Prostate gland (tissue), 2 donors: ENCODE measurements around the gene TP63. TPM values are rescaled to one million over a fixed set of nuclear protein-coding genes. Genes with fewer than 3 reads are reported as not detected.
"Not testable (repeated sequence)": the region's sequence is repeated elsewhere in the genome, so short reads cannot be mapped to it uniquely, and the experiment has no call there.

ENCODE experiments used
- DNase-seq: peaks from one replicate; pipeline ENCODE4 v3.0.0-alpha.2; 2019; ENCODE audit warnings: low spot score
- H3K27ac ChIP-seq, 2 donors: fragments of 200-600 bp; sonication (generic); 2 replicates each; pipeline ENCODE4 v1.5.1; 2017 to 2019
- H3K27me3 ChIP-seq: fragments of 200-600 bp; sonication (generic); replicated peaks from 2 replicates; pipeline ENCODE4 v1.5.1; 2019; ENCODE audit not compliant: insufficient read depth
- H3K36me3 ChIP-seq, 2 donors: fragments of 200-600 bp; sonication (generic); 1 replicate in 1 of 2; 2 replicates in 1 of 2; pipeline versions ENCODE4 v1.5.1 to v1.8.1; 2017 to 2019
- H3K4me1 ChIP-seq: fragments of 200-600 bp; sonication (generic); replicated peaks from 2 replicates; pipeline ENCODE4 v1.5.1; 2019
- H3K4me3 ChIP-seq, 2 donors: fragments of 200-600 bp; sonication (generic); 2 replicates each; pipeline ENCODE4 v1.5.1; 2017 to 2019
- H3K9me3 ChIP-seq: fragments of 200-600 bp; sonication (generic); 2 replicates; pipeline ENCODE4 v1.5.1; 2017
- POLR2A ChIP-seq: fragments of 450-650 bp; IDR thresholded peaks from one replicate; pipeline ENCODE4 v1.6.1; 2016; ENCODE audit warnings: antibody characterized with exemption, mild to moderate bottlenecking
- POLR2AphosphoS5 ChIP-seq: sonication (generic); formaldehyde crosslinking; IDR thresholded peaks from one replicate; pipeline ENCODE4 v1.6.1; 2017; ENCODE audit warnings: antibody characterized with exemption
- WGBS: methylation state at CpG from one replicate; pipeline ENCODE4 v1.1.5; 2018; 5-methylcytosine and 5-hydroxymethylcytosine counted together
- intact Hi-C: fragments of 100-400 bp; cut with DNase I; formaldehyde crosslinking; loops from one replicate; pipeline ENCODE4 v1.14.2; 2022
- total RNA-seq, 2 donors: library from RNA; depleted of rRNA; stranded (reverse); fragments of >200 nt; gene quantifications; one replicate each; pipeline ENCODE4 v1.1.0, GENCODE V29; 2016
- TF ChIP-seq, protein P1 (sequence below), 4 experiments: fragments of 200-600 bp in 2 of 4; fragments of 450-650 bp in 2 of 4; sonication (generic) in 2 of 4; IDR thresholded peaks; 1 replicate in 3 of 4; 2 replicates in 1 of 4; pipeline ENCODE4 v1.5.1; 2016 to 2019; ENCODE audit warnings: antibody characterized with exemption in 4 of 4, mild to moderate bottlenecking in 2 of 4, moderate library complexity in 2 of 4

Gene TP63
- total RNA-seq, 2 donors from 2014 or later = 39.9 to 67.5 TPM

- H3K4me1 ChIP-seq = no peaks in the 10 kb centered on the region
- WGBS = 97% methylated on average over 1 of the region's 1 CpG
- no peak overlapping the region for H3K27ac ChIP-seq
- TF ChIP-seq POLR2A (no peak), POLR2AphosphoS5 (no peak)
- TF ChIP-seq, protein P1, sequence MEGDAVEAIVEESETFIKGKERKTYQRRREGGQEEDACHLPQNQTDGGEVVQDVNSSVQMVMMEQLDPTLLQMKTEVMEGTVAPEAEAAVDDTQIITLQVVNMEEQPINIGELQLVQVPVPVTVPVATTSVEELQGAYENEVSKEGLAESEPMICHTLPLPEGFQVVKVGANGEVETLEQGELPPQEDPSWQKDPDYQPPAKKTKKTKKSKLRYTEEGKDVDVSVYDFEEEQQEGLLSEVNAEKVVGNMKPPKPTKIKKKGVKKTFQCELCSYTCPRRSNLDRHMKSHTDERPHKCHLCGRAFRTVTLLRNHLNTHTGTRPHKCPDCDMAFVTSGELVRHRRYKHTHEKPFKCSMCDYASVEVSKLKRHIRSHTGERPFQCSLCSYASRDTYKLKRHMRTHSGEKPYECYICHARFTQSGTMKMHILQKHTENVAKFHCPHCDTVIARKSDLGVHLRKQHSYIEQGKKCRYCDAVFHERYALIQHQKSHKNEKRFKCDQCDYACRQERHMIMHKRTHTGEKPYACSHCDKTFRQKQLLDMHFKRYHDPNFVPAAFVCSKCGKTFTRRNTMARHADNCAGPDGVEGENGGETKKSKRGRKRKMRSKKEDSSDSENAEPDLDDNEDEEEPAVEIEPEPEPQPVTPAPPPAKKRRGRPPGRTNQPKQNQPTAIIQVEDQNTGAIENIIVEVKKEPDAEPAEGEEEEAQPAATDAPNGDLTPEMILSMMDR (IDR thresholded peaks at IDR 0.05) = no peak
- no peaks in the 10 kb centered on the region for H3K36me3 ChIP-seq
- H3K27me3 ChIP-seq = no peaks in the 10 kb centered on the region
- no peak overlapping the region for H3K4me3 ChIP-seq
- intact Hi-C loops = no loop called here
- DNase-seq = no peak
- no peaks in the 10 kb centered on the region for H3K9me3 ChIP-seq
These were observed 33.1 kb downstream of the TP63 start for GRCh38 chr3:189664311-189664710.

DNA sequence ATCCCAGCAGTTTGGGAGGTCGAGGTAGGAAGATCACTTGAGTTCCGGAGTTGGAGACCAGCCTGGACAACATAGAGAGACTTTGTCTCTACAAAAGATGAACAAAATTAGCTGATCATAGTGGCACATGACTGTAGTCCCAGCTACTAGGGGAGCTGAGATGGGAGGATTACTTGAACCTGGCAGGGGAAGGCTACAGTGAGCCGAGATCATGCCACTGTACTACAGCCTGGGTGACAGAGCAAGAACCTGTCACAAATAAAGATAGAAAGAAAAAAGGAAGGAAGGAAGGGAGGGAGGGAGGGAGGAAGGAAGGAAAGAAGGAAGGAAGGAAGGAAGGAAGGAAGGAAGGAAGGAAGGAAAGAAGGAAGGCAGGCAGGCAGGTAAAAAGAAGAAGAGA, 41.2 kb downstream of the TP63 start:
- DNase-seq, intact Hi-C loops, H3K27ac ChIP-seq, H3K9me3 ChIP-seq, H3K4me1 ChIP-seq, H3K27me3 ChIP-seq, H3K36me3 ChIP-seq, H3K4me3 ChIP-seq: not testable (repeated sequence)
- 91% methylated on average over 3 of the region's 3 CpGs for WGBS

- 63% methylated on average over 2 of the region's 2 CpGs for WGBS
- Histone ChIP-seq H3K27me3 (no peaks in the 10 kb centered on the region), H3K4me1 (no peaks in the 10 kb centered on the region), H3K9me3 (no peaks in the 10 kb centered on the region), H3K36me3 (no peaks in the 10 kb centered on the region), H3K4me3 (no peak overlapping the region), H3K27ac (no peak overlapping the region)
- intact Hi-C loops = no loop called here
- TF ChIP-seq POLR2AphosphoS5 = no peak
- TF ChIP-seq, protein P1 (IDR thresholded peaks at IDR 0.05) = no peak
- no peak for TF ChIP-seq POLR2A
- DNase-seq = no peak
These were observed 42.3 kb downstream of the TP63 start for GRCh38 chr3:189673535-189673934.

DNA sequence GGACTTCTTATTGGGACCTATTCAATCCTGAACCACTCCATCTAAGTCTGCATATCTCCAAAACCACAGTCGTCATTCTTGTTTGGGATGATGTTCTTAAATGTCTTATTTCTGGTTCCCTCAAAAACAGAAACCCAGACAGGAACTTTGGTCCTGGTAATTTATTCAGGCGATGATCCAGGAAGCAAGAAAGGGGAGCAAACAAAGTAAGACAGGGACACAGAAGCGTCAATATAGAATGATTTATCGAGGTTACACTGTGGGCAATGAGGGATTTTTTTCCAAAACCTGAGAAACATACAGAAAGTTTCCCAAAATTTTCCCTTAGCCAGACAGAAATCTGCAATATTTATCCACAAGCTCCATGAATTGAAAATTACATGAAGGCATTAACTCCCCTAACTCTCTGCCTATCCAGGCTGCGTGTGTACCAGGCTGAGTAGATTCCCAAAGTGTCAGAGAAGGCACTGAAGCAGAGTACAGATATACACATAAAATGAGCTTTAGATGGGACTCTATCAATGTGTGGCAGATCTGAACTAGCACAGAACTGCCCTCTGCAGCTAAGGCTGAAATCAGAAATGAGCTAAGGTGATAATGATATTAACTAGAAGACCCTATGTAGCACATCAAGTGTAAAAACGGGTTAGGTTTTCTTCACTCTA, 43.2 kb downstream of the TP63 start:
- intact Hi-C loops = no loop called here
- Histone ChIP-seq H3K4me1 (no peaks in the 10 kb centered on the region), H3K4me3 (no peak overlapping the region), H3K9me3 (no peaks in the 10 kb centered on the region), H3K36me3 (no peaks in the 10 kb centered on the region), H3K27ac (no peak overlapping the region), H3K27me3 (no peaks in the 10 kb centered on the region)
- DNase-seq = no peak
- TF ChIP-seq POLR2AphosphoS5 (no peak), POLR2A (no peak)
- TF ChIP-seq, protein P1 (IDR thresholded peaks at IDR 0.05) = no peak
- WGBS = 60% methylated on average over 6 of the region's 6 CpGs

DNA sequence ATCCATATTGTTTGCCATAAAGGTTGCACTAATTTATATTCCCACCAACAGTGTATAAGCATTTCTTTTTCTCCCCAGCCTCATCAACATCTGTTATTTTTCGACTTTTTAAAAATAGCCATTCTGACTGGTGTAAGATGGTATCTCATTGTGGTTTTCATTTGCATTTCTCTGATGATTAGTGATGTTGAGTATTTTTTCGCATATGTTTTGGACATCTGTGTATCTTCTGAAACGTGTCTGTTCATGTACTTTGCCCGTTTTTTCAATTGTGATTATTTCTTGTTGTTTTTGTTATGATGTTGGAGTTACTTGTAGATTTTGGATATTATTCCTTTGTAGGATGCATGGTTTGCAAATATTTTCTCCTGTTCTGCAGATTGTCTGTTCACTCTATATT, 46.5 kb downstream of the TP63 start:
- Histone ChIP-seq H3K27ac (no peak overlapping the region), H3K4me3 (no peak overlapping the region), H3K4me1 (no peaks in the 10 kb centered on the region), H3K9me3 (no peaks in the 10 kb centered on the region), H3K36me3 (no peaks in the 10 kb centered on the region), H3K27me3 (no peaks in the 10 kb centered on the region)
- WGBS = 89% methylated on average over 4 of the region's 4 CpGs
- TF ChIP-seq POLR2AphosphoS5 = no peak
- TF ChIP-seq, protein P1 (IDR thresholded peaks at IDR 0.05) = no peak
- TF ChIP-seq POLR2A = no peak
- intact Hi-C loops = no loop called here
- no peak for DNase-seq
